Globus pallidus (tissue), 1 donor: ENCODE results near the gene LDB3.

ENCODE experiments used
- DNase-seq: peaks from one replicate; pipeline ENCODE4 v3.0.0-alpha.2; 2015; ENCODE audit warnings: low spot score

Gene LDB3

GRCh38 chr10:86706401-86706841 lies 38.1 kb downstream of the LDB3 start:
- DNase-seq: no peak

- no peak for DNase-seq
Observed at GRCh38 chr10:86706977-86707376, 38.7 kb downstream of the LDB3 start.

GRCh38 chr10:86707505-86707904 lies 39.2 kb downstream of the LDB3 start:
- DNase-seq: no peak

GRCh38 chr10:86708068-86708782 lies 39.9 kb downstream of the LDB3 start:
- no peak for DNase-seq

- DNase-seq: no peak
Observed at GRCh38 chr10:86708783-86709380, 40.6 kb downstream of the LDB3 start.

- no peak for DNase-seq
Observed at GRCh38 chr10:86709396-86710185, 41.3 kb downstream of the LDB3 start.

- DNase-seq: peak; percentile 84
Observed at GRCh38 chr10:86710987-86711512, 42.7 kb downstream of the LDB3 start.

- no peak for DNase-seq
Observed at GRCh38 chr10:86711513-86712316, 43.4 kb downstream of the LDB3 start.

GRCh38 chr10:86712317-86712707 lies 44.0 kb downstream of the LDB3 start:
- DNase-seq: no peak

GRCh38 chr10:86715156-86715795 lies 47.0 kb downstream of the LDB3 start:
- no peak for DNase-seq

GRCh38 chr10:86715836-86716235 lies 47.5 kb downstream of the LDB3 start:
- DNase-seq: no peak

GRCh38 chr10:86716466-86716865 lies 48.2 kb downstream of the LDB3 start:
- no peak for DNase-seq

- no peak for DNase-seq
Observed at GRCh38 chr10:86718556-86718955, 50.2 kb downstream of the LDB3 start.

GRCh38 chr10:86721232-86721631 lies 52.9 kb downstream of the LDB3 start:
- DNase-seq: no peak

- DNase-seq: no peak
Observed at GRCh38 chr10:86723009-86723408, 54.7 kb downstream of the LDB3 start.

GRCh38 chr10:86724445-86724844 lies 56.1 kb downstream of the LDB3 start:
- no peak for DNase-seq

GRCh38 chr10:86725980-86726676 lies 57.8 kb downstream of the LDB3 start:
- DNase-seq: no peak

GRCh38 chr10:86726677-86726999 lies 58.3 kb downstream of the LDB3 start:
- no peak for DNase-seq

- DNase-seq: no peak
Observed at GRCh38 chr10:86727470-86727869, 59.2 kb downstream of the LDB3 start.

- DNase-seq: no peak
Observed at GRCh38 chr10:86728056-86728455, 59.7 kb downstream of the LDB3 start.

- no peak for DNase-seq
Observed at GRCh38 chr10:86729677-86730076, 61.4 kb downstream of the LDB3 start.
